Epithelial cell of proximal tubule (primary cell): ENCODE data around the gene APBB2. TPM values are rescaled to one million over a fixed set of nuclear protein-coding genes. Genes with fewer than 3 reads are reported as not detected.
A peak's percentile ranks its signal among the peaks of the same experiment; 100 is the strongest.

Experiments used
- DNase-seq: peaks from one replicate; pipeline ENCODE4 v3.0.0-alpha.2; 2011; ENCODE audit warnings: low read depth
- H3K4me3 ChIP-seq: 2 replicates; pipeline ENCODE4 v1.5.1; 2011; ENCODE audit warnings: low read depth, mild to moderate bottlenecking, low read length
- total RNA-seq: library from RNA; depleted of rRNA; stranded (reverse); fragments of >200 nt; gene quantifications from 2 replicates; pipeline ENCODE4 v1.2.3, GENCODE V29; 2015
- TF ChIP-seq, protein P1 (sequence below): conservative IDR thresholded peaks from 2 replicates; pipeline ENCODE4 v1.5.1; 2012; ENCODE audit warnings: low read depth, mild to moderate bottlenecking, low read length

APBB2 gene
- total RNA-seq, 1 donor from 2014 or later, result 27.9 TPM

DNA sequence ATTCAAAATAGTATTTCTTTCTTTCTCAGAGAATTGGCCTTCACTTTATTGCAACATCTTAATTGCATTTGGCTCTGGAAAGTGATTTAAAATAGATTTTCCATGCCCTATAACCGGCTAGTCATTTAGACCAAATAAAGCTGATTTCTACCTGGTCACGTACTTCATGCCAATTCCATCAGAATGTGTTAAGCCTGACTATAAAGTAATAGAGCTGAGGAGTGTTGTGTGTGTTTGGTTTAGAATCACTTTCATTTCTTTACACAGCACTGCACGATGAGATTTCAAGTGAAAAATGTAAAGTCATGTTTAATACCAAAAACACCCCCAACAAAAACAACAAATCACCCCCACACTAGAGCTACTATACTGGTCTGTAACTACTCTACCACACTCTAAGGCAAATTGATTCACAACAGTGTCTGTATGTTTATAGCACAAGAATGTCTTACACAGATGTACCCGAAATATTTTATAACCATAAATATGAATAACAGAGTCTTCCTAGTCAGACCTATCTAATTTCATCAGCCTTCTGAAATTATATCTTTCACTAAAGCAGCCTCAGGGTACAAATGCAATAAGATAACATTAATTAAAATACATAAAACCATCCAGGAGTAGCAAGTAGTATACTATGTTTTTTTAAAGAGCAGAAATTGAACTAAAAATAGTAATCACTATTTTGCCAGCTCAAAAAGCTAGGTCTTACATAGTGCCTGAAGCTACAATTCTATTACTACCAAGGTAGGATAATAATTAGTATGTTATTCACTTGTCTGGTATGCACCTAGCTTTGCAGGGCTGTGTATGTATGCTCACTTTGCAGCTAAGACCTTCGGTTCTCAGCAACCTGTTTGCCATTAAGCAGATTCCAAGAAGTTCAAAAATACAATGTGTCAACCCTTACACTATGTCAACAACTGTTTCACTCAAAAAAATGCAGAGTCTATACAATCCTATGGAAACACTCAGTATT, 28.4 kb downstream of the APBB2 start:
- DNase-seq, result peak; percentile 48
- H3K4me3 ChIP-seq, result no peak overlapping the region
- TF ChIP-seq, protein P1, sequence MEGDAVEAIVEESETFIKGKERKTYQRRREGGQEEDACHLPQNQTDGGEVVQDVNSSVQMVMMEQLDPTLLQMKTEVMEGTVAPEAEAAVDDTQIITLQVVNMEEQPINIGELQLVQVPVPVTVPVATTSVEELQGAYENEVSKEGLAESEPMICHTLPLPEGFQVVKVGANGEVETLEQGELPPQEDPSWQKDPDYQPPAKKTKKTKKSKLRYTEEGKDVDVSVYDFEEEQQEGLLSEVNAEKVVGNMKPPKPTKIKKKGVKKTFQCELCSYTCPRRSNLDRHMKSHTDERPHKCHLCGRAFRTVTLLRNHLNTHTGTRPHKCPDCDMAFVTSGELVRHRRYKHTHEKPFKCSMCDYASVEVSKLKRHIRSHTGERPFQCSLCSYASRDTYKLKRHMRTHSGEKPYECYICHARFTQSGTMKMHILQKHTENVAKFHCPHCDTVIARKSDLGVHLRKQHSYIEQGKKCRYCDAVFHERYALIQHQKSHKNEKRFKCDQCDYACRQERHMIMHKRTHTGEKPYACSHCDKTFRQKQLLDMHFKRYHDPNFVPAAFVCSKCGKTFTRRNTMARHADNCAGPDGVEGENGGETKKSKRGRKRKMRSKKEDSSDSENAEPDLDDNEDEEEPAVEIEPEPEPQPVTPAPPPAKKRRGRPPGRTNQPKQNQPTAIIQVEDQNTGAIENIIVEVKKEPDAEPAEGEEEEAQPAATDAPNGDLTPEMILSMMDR, result no peak

DNA sequence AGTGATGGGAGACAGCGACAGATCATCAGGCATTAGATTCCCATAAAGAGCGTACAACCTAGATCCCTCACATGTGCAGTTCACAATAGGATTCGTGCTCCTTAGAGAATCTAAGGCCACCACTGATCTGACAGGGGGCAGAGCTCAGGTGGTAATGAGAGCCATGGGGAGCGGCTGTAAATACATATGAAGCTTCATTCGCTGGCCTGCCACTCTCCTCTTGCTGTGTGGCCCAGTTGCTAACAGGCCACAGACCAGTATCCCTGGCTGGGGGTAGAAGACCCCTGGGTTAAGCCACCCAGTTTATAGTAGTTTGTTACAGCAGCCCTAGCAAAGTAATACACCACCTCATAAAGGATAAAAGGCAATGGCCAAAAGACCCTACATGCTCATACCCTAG, 30.3 kb downstream of the APBB2 start:
- TF ChIP-seq, protein P1, result no peak
- H3K4me3 ChIP-seq, result no peak overlapping the region
- DNase-seq, result no peak

DNA sequence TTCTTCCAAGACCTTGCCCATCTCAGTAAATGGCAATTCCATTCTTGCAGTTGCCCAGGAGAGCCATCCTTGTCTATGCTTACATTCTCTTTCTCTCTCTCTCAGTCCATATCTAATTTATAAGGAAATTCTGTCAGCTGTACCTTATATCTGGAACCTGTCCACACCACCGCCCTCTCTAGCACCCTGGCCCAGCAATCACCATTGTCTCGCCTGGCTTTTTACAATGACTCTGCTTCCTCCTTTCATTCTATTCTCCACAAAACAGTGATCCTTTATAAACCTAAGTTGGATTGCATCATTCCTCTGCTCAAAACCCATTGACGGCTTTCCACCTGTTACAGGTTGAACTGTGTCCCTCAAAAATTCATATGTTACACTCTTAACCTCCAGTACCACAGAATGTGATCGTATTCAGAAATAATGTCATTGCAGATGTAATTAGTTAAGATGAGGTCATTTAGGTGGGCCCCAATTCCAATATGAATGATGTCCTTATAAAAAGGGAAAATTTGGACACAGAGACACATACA, 31.3 kb downstream of the APBB2 start:
- no peak for DNase-seq
- H3K4me3 ChIP-seq, result no peak overlapping the region
- TF ChIP-seq, protein P1, result no peak

DNA sequence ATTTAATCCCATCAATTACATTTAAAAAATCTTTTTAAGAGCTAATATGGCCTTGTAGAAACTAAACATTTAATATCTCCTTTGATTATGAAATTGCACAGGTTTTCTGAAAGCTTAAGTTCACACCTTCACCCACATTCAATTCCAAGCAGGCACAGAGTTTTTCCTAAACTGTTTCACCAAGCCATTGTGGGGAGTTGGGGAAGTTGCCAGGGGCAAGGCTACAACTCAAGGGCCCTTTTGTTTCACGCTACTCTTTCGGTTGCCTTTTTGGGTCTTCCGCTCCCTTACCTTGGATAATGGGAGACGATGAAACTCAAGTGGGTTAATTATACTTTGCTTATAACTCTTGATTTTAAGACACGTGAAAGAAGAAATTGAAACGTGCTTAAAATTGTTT, 33.3 kb downstream of the APBB2 start:
- H3K4me3 ChIP-seq, result no peak overlapping the region
- TF ChIP-seq, protein P1, result no peak
- DNase-seq, result no peak

DNA sequence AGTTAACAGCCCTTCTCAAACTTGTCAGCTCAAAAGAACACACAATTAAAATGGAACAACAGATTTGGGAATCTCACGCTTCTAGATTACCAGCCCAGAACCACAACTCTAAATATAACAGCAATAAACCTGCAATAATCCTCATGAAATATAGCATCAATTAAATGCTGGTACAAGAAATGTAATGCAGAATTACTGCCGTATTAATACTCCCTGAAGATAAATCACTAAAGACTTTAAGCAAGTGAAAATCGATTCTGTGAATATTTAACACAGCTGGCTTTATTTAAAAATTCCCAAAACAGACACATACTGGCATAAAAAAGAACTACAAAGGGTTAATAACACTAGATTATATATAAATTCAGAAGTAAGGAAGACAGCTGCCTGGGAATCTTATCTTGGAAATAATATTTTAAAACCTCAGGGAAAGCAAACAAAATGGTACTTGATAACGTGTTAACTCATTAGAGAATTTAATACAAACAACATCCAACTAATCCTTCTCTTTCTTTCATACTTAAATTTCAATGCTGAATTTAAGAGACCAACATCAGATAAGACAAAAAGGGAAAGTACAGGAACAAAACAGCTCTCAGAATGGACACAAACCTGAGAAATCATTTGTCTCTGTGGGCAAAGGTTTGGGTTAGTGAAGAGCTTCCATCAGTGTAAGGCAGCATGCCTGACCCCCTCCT, 34.7 kb downstream of the APBB2 start:
- H3K4me3 ChIP-seq, result no peak overlapping the region
- TF ChIP-seq, protein P1, result no peak
- DNase-seq, result no peak

DNA sequence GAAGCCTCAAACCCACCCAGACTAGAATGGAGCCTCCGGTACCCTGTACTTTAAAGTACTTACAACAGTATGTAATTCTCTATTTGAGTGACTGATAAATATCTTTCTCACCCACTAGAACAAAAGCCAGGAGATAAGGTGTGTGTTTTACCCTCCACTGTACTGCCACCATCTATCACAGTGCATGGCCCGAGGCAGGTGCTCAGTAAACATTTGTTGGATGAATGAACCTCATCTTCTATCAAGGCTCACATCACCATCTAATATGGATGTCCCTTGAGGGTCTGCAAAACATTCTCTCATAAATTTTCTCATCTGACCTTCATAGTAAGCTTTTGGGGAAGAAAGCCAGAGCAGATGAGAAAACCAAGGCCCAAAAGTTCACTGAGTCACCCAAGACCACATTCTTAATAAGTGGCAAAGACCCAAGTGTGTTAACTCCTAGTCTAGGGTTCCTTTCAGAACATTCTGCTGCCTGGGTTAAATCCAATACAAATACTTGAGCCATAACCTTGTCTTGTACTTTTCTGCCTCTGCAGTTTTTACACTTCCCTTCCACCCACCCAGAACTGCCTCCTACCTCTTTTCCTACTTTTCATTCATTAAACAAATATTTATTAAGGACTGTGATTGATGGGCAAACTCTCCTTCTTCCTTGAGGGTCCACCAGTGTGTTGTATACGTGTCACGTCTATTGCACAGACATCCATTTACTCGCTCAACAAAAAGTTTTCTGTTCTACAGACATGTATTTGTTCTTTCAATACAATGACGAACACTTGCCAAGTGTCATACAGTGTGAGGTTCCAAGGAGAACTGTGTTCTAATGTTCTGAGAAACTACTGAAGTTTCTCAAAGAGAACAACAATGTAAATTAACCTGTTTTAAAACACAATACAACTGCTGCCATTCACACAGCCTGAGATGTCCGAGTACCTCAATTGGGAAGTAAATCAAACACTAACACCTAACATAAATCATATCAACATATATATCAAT, 35.7 kb downstream of the APBB2 start:
- H3K4me3 ChIP-seq, result no peak overlapping the region
- TF ChIP-seq, protein P1, result no peak
- DNase-seq, result no peak
